ENCODE results near the gene ERG28.
"Not testable (repeated sequence)": the region's sequence is repeated elsewhere in the genome, so short reads cannot be mapped to it uniquely, and the experiment has no call there.

ERG28 gene

GRCh38 chr14:75660630-75661498 is at the start of gene ERG28, which contains the start of gene TTLL5:
TSS of gene ERG28 (minus strand) at chr14:75660876. CDS start at chr14:75657502, 3,374 bp downstream.
TSS of gene TTLL5 (plus strand) at chr14:75661246. CDS start at chr14:75663150, 1,904 bp downstream.
- peak; percentile 93 for DNase-seq

- DNase-seq, result peak; percentile 5
Observed at GRCh38 chr14:75709207-75709812, 48.6 kb upstream of the ERG28 start.

- no peak for DNase-seq
Observed at GRCh38 chr14:75705014-75705413, 44.3 kb upstream of the ERG28 start.

GRCh38 chr14:75703467-75703866 is 42.8 kb upstream of the ERG28 start:
- DNase-seq, result no peak

- DNase-seq, result no peak
Observed at GRCh38 chr14:75702616-75703261, 42.1 kb upstream of the ERG28 start.

- no peak for DNase-seq
Observed at GRCh38 chr14:75702122-75702521, 41.4 kb upstream of the ERG28 start.

- no peak for DNase-seq
Observed at GRCh38 chr14:75700295-75700694, 39.6 kb upstream of the ERG28 start.

GRCh38 chr14:75699331-75699730 is 38.7 kb upstream of the ERG28 start:
- DNase-seq, result no peak

- no peak for DNase-seq
Observed at GRCh38 chr14:75697918-75698317, 37.2 kb upstream of the ERG28 start.

GRCh38 chr14:75697386-75697785 is 36.7 kb upstream of the ERG28 start:
- DNase-seq, result no peak

GRCh38 chr14:75695025-75695424 is 34.3 kb upstream of the ERG28 start:
- DNase-seq, result not testable (repeated sequence)

GRCh38 chr14:75690010-75690409 is 29.3 kb upstream of the ERG28 start:
- no peak for DNase-seq

GRCh38 chr14:75689012-75689411 is 28.3 kb upstream of the ERG28 start:
- DNase-seq, result no peak

GRCh38 chr14:75685910-75686309 is 25.2 kb upstream of the ERG28 start:
- DNase-seq, result no peak

- no peak for DNase-seq
Observed at GRCh38 chr14:75675265-75675960, 14.7 kb upstream of the ERG28 start.

- no peak for DNase-seq
Observed at GRCh38 chr14:75673345-75674035, 12.8 kb upstream of the ERG28 start.

- DNase-seq, result no peak
Observed at GRCh38 chr14:75672605-75673192, 12.0 kb upstream of the ERG28 start.

GRCh38 chr14:75667099-75667765 is 6.6 kb upstream of the ERG28 start:
- DNase-seq, result no peak

GRCh38 chr14:75662966-75663365 is 2.3 kb upstream of the ERG28 start:
- DNase-seq, result no peak

- no peak for DNase-seq
Observed at GRCh38 chr14:75661499-75661814, 781 bp upstream of the ERG28 start.

- no peak for DNase-seq
Observed at GRCh38 chr14:75660238-75660629, 442 bp downstream of the ERG28 start.

GRCh38 chr14:75658957-75659356 is 1.7 kb downstream of the ERG28 start:
- no peak for DNase-seq
